ENCODE measurements around the gene EXOC6B. TPM values are rescaled to one million over a fixed set of nuclear protein-coding genes. Genes with fewer than 3 reads are reported as not detected.

The EXOC6B gene
- total RNA-seq, 1 experiment from 2014 or later = 40.1 TPM

GRCh38 chr2:72676341-72677025 is 149.3 kb downstream of the EXOC6B start:
- DNase-seq = no peak
- no peak overlapping the region for H3K27ac ChIP-seq (ENCODE audit: insufficient read length, low read depth, low read length)
- H3K27me3 ChIP-seq (ENCODE audit: insufficient read depth, low read length) = no peaks in the 10 kb centered on the region
- no peak overlapping the region for H2BK5ac ChIP-seq (ENCODE audit: insufficient read length, low read length)
- H3K4me3 Mint-ChIP-seq = no peak overlapping the region
- H3K4me1 ChIP-seq (ENCODE audit: insufficient read depth, low read length) = no peaks in the 10 kb centered on the region
- H3K23me2 ChIP-seq (ENCODE audit: insufficient read length, low read depth, low read length, poor library complexity, severe bottlenecking) = no peaks in the 10 kb centered on the region
- H3K36me3 Mint-ChIP-seq (ENCODE audit: insufficient read depth in 1 of 3, low read depth in 3 of 3) = no peaks in the 10 kb centered on the region; a peak in 1 of 7 replicates
- H3K9ac ChIP-seq (ENCODE audit: extremely low read depth, insufficient read length, low read length) = no peak overlapping the region
- no peak overlapping the region for H2BK20ac ChIP-seq (ENCODE audit: low read depth, low read length, poor library complexity, severe bottlenecking)
- no peaks in the 10 kb centered on the region for H3K79me2 ChIP-seq (ENCODE audit: insufficient read depth, low read length)
- no peak overlapping the region for H3K56ac ChIP-seq (ENCODE audit: insufficient read length, low read depth, low read length)
- H2AFZ ChIP-seq (ENCODE audit: low read length) = no peak overlapping the region
- H3K9me3 ChIP-seq (ENCODE audit: control insufficient read depth, low read depth, low read length) = no peaks in the 10 kb centered on the region
- H4K20me1 ChIP-seq (ENCODE audit: control insufficient read depth, insufficient read depth, insufficient read length) = no peaks in the 10 kb centered on the region
- H4K91ac ChIP-seq (ENCODE audit: insufficient read length, low read depth, low read length) = no peak overlapping the region
- no peak overlapping the region for H3K4ac ChIP-seq (ENCODE audit: low read depth, low read length)
- peaks cover 2 to 8% of the 10 kb centered on the region in 2 experiments; a peak in 2 of 4 replicates for H3K4me1 Mint-ChIP-seq
- no peak overlapping the region for H3K18ac ChIP-seq (ENCODE audit: insufficient read length, low read depth, low read length)
- H2BK12ac ChIP-seq (ENCODE audit: insufficient read length, low read depth, low read length) = no peak overlapping the region
- no peak overlapping the region for H3T11ph ChIP-seq (ENCODE audit: low read length)
- no peak for TF ChIP-seq CTCF (conservative IDR thresholded peaks at IDR 0.05)
- peak overlapping the region in 1 of 3 experiments; percentile 30; a peak in 1 of 7 replicates for H3K27ac Mint-ChIP-seq
- no peak overlapping the region for H4K5ac ChIP-seq (ENCODE audit: insufficient read length, low read depth, low read length)
- H3K23ac ChIP-seq (ENCODE audit: insufficient read length, low read depth, low read length) = no peak overlapping the region
- H3K14ac ChIP-seq (ENCODE audit: insufficient read depth, low read length) = no peak overlapping the region
- no peak overlapping the region for H2BK15ac ChIP-seq (ENCODE audit: low read depth, low read length)
- WGBS (ENCODE audit: extremely low coverage, insufficient read length, low lambda C conversion rate) = no CpG with 5 or more reads among the region's 5 CpGs
- H3K79me1 ChIP-seq (ENCODE audit: insufficient read depth, low read depth, low read length, poor library complexity, severe bottlenecking) = no peaks in the 10 kb centered on the region
- no peak overlapping the region for H3K4me2 ChIP-seq (ENCODE audit: insufficient read depth, insufficient read length, low read length)
- H2AK5ac ChIP-seq (ENCODE audit: insufficient read length, low read length) = no peak overlapping the region
- no peak overlapping the region for H4K8ac ChIP-seq (replicated peaks; ENCODE audit: insufficient read length, low read depth, low read length)
- no peaks in the 10 kb centered on the region for H3K9me3 Mint-ChIP-seq
- no peak overlapping the region for H2BK120ac ChIP-seq (ENCODE audit: low read depth, low read length, poor library complexity, severe bottlenecking)
- H3K27me3 Mint-ChIP-seq (ENCODE audit: low read depth) = no peaks in the 10 kb centered on the region
